ENCODE measurements around the gene MARVELD1. TPM values are rescaled to one million over a fixed set of nuclear protein-coding genes. Genes with fewer than 3 reads are reported as not detected.

The MARVELD1 gene
- total and polyA plus RNA-seq, 2 of the 8 experiments (the other 6 are each of a cell fraction or from before 2014, with no cell fraction given): 28.1 to 37.3 TPM

GRCh38 chr10:97686962-97687784, 26.4 kb upstream of the MARVELD1 start, which contains the start of gene AVPI1 (continued):
- 0 out of 2 replicates have a peak, but pooled peaks have one; percentile 21 for TF ChIP-seq GABPA (IDR thresholded peaks at IDR 0.05; ENCODE audit: borderline replicate concordance, insufficient read depth, low read length)
- TF ChIP-seq NRF1 (IDR thresholded peaks at IDR 0.05; ENCODE audit: low read depth, low read length): 0 out of 2 replicates have a peak, but pooled peaks have one; percentile 9
- TF ChIP-seq RFX5 (IDR thresholded peaks at IDR 0.05; ENCODE audit: borderline replicate concordance, low read depth, low read length): no peak
- TF ChIP-seq, protein P1, sequence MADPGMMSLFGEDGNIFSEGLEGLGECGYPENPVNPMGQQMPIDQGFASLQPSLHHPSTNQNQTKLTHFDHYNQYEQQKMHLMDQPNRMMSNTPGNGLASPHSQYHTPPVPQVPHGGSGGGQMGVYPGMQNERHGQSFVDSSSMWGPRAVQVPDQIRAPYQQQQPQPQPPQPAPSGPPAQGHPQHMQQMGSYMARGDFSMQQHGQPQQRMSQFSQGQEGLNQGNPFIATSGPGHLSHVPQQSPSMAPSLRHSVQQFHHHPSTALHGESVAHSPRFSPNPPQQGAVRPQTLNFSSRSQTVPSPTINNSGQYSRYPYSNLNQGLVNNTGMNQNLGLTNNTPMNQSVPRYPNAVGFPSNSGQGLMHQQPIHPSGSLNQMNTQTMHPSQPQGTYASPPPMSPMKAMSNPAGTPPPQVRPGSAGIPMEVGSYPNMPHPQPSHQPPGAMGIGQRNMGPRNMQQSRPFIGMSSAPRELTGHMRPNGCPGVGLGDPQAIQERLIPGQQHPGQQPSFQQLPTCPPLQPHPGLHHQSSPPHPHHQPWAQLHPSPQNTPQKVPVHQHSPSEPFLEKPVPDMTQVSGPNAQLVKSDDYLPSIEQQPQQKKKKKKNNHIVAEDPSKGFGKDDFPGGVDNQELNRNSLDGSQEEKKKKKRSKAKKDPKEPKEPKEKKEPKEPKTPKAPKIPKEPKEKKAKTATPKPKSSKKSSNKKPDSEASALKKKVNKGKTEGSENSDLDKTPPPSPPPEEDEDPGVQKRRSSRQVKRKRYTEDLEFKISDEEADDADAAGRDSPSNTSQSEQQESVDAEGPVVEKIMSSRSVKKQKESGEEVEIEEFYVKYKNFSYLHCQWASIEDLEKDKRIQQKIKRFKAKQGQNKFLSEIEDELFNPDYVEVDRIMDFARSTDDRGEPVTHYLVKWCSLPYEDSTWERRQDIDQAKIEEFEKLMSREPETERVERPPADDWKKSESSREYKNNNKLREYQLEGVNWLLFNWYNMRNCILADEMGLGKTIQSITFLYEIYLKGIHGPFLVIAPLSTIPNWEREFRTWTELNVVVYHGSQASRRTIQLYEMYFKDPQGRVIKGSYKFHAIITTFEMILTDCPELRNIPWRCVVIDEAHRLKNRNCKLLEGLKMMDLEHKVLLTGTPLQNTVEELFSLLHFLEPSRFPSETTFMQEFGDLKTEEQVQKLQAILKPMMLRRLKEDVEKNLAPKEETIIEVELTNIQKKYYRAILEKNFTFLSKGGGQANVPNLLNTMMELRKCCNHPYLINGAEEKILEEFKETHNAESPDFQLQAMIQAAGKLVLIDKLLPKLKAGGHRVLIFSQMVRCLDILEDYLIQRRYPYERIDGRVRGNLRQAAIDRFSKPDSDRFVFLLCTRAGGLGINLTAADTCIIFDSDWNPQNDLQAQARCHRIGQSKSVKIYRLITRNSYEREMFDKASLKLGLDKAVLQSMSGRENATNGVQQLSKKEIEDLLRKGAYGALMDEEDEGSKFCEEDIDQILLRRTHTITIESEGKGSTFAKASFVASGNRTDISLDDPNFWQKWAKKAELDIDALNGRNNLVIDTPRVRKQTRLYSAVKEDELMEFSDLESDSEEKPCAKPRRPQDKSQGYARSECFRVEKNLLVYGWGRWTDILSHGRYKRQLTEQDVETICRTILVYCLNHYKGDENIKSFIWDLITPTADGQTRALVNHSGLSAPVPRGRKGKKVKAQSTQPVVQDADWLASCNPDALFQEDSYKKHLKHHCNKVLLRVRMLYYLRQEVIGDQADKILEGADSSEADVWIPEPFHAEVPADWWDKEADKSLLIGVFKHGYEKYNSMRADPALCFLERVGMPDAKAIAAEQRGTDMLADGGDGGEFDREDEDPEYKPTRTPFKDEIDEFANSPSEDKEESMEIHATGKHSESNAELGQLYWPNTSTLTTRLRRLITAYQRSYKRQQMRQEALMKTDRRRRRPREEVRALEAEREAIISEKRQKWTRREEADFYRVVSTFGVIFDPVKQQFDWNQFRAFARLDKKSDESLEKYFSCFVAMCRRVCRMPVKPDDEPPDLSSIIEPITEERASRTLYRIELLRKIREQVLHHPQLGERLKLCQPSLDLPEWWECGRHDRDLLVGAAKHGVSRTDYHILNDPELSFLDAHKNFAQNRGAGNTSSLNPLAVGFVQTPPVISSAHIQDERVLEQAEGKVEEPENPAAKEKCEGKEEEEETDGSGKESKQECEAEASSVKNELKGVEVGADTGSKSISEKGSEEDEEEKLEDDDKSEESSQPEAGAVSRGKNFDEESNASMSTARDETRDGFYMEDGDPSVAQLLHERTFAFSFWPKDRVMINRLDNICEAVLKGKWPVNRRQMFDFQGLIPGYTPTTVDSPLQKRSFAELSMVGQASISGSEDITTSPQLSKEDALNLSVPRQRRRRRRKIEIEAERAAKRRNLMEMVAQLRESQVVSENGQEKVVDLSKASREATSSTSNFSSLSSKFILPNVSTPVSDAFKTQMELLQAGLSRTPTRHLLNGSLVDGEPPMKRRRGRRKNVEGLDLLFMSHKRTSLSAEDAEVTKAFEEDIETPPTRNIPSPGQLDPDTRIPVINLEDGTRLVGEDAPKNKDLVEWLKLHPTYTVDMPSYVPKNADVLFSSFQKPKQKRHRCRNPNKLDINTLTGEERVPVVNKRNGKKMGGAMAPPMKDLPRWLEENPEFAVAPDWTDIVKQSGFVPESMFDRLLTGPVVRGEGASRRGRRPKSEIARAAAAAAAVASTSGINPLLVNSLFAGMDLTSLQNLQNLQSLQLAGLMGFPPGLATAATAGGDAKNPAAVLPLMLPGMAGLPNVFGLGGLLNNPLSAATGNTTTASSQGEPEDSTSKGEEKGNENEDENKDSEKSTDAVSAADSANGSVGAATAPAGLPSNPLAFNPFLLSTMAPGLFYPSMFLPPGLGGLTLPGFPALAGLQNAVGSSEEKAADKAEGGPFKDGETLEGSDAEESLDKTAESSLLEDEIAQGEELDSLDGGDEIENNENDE (IDR thresholded peaks at IDR 0.05; ENCODE audit: insufficient replicate concordance, low read length): no peak
- peak; percentile 83 for TF ChIP-seq POLR2AphosphoS5 (IDR thresholded peaks at IDR 0.05; ENCODE audit: low read depth, low read length)
- no peak for TF ChIP-seq NANOG (IDR thresholded peaks at IDR 0.05; ENCODE audit: insufficient read depth, low read depth, low read length, poor library complexity, severe bottlenecking)
- TF ChIP-seq CHD2 (IDR thresholded peaks at IDR 0.05; ENCODE audit: low read length): no peak
- TF ChIP-seq, protein P2, sequence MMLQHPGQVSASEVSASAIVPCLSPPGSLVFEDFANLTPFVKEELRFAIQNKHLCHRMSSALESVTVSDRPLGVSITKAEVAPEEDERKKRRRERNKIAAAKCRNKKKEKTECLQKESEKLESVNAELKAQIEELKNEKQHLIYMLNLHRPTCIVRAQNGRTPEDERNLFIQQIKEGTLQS (IDR thresholded peaks at IDR 0.05; ENCODE audit: insufficient read depth, low read depth, low read length): peak; percentile 67; the same call in 1 of the 2 replicates
- no peak for TF ChIP-seq YY1 (IDR thresholded peaks at IDR 0.05; ENCODE audit: low read depth, low read length)
